Body of pancreas (tissue), 4 donors: ENCODE measurements around the gene C14orf93. TPM values are rescaled to one million over a fixed set of nuclear protein-coding genes. Genes with fewer than 3 reads are reported as not detected.

Experiments used
- ATAC-seq: fragments of 150-250 bp; one replicate; pipeline ENCODE4 v1.9.1; 2016
- DNase-seq, 4 donors: peaks; one replicate each; pipeline ENCODE4 v3.0.0-alpha.2; 2019
- H3K27ac ChIP-seq, 4 donors: fragments of 200-600 bp; sonication (generic); 1 replicate in 3 of 4; 2 replicates in 1 of 4; pipeline versions ENCODE4 v1.5.1 to v1.6.1; 2016 to 2019; ENCODE audit warnings: mild to moderate bottlenecking in 1 of 4, mixed read lengths in 1 of 4, moderate library complexity in 1 of 4
- H3K27me3 ChIP-seq, 2 donors: fragments of 200-600 bp; sonication (generic); one replicate each; pipeline ENCODE4 v1.6.0; 2016; ENCODE audit warnings: mild to moderate bottlenecking in 1 of 2
- H3K36me3 ChIP-seq, 2 donors: fragments of 200-600 bp; sonication (generic); replicated peaks in 1 of 2; 2 replicates each; pipeline ENCODE4 v1.5.1; 2016; ENCODE audit warnings: low read depth in 2 of 2; ENCODE audit not compliant: insufficient read depth in 1 of 2
- H3K4me1 ChIP-seq: fragments of 200-600 bp; sonication (generic); one replicate; pipeline ENCODE4 v1.6.0; 2016
- H3K4me3 ChIP-seq, 2 donors: fragments of 200-600 bp; sonication (generic); 1 replicate in 1 of 2; 2 replicates in 1 of 2; pipeline ENCODE4 v1.5.1; 2016 to 2019
- H3K9me3 ChIP-seq, 3 donors: fragments of 200-600 bp; sonication (generic); 1 replicate in 2 of 3; 2 replicates in 1 of 3; pipeline ENCODE4 v1.5.1; 2016
- CTCF ChIP-seq, 7 experiments: fragments of 450-650 bp in 4 of 7; fragments of 200-600 bp in 3 of 7; sonication (generic) in 3 of 7; IDR thresholded peaks; one replicate each; pipeline ENCODE4 v1.5.1; 2016 to 2019; ENCODE audit warnings: antibody characterized with exemption in 7 of 7
- POLR2A ChIP-seq, 3 donors: fragments of 450-650 bp; IDR thresholded peaks; one replicate each; pipeline ENCODE4 v1.6.1; 2016; ENCODE audit warnings: antibody characterized with exemption in 3 of 3, mild to moderate bottlenecking in 2 of 3
- WGBS, 2 donors: methylation state at CpG; one replicate each; pipeline ENCODE4 v1.1.5; 2017; 5-methylcytosine and 5-hydroxymethylcytosine counted together
- intact Hi-C: fragments of 100-400 bp; cut with DNase I; formaldehyde crosslinking; loops from one replicate; pipeline ENCODE4 v1.15.1; 2023
- total RNA-seq, 2 donors: library from RNA; depleted of rRNA; stranded (reverse); fragments of >200 nt; gene quantifications; one replicate each; pipeline ENCODE4 v1.1.0, GENCODE V29; 2016

The C14orf93 gene
- total RNA-seq, 2 donors from 2014 or later: 4.0 to 11.2 TPM

DNA sequence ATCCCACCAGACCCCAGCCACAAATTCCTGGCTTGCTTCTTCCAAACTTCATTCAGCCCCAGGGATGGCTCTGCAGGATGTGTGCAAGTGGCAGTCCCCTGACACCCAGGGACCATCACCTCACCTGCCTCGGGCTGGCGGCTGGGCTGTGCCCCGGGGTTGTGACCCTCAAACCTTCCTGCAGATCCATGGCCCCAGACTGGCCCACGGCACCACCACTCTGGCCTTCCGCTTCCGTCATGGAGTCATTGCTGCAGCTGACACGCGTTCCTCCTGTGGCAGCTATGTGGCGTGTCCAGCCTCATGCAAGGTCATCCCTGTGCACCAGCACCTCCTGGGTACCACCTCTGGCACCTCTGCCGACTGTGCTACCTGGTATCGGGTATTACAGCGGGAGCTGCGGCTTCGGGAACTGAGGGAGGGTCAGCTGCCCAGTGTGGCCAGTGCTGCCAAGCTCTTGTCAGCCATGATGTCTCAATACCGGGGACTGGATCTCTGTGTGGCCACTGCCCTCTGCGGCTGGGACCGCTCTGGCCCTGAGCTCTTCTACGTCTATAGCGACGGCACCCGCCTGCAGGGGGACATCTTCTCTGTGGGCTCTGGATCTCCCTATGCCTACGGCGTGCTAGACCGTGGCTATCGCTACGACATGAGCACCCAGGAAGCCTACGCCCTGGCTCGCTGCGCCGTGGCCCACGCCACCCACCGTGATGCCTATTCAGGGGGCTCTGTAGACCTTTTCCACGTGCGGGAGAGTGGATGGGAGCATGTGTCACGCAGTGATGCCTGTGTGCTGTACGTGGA lies 32.4 kb upstream of the C14orf93 start, which contains the start of gene PSMB11:
PSMB11 (plus strand) TSS at position 51 of the 804 bp plus-strand sequence; CDS start at position 65, 14 bp downstream.
- ATAC-seq: no peak
- Histone ChIP-seq H3K4me1 (peaks cover 11% of the 10 kb centered on the region), H3K9me3 (no peaks in the 10 kb centered on the region), H3K27me3 (no peaks in the 10 kb centered on the region), H3K4me3 (no peak within 1 kb of the TSS), H3K27ac (no peak within 1 kb of the TSS), H3K36me3 (no peaks in the 10 kb centered on the region)
- TF ChIP-seq POLR2A (IDR thresholded peaks at IDR 0.05) (no peak), CTCF (IDR thresholded peaks at IDR 0.05) (no peak)
- no peak for DNase-seq
- intact Hi-C loops: no loop called here
- WGBS, 2 donors: 85 to 89% methylated on average over 12 to 36 of the region's 36 CpGs

DNA sequence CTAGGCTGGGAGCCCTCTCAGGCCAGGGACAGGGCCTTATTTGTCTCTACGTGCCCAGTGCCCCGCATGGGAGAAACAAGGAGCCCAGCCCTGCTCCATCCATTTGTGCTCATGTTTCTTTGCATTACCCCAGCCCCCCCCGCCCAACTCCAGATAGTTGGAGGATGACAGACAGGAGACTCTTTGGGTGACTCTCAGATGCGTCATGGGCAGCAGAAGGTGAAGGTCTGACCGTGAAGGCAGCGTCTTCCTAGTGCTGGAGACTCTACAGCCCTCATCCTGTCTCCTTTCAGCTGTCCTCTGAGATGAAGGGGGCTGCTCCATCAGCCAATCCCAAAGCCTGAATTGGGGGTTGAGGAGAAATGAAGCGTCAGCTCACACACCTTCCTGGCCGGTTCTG lies 31.8 kb upstream of the C14orf93 start:
- H3K27ac ChIP-seq: no peak overlapping the region
- WGBS, 2 donors: 71 to 81% methylated on average over 3 to 8 of the region's 8 CpGs
- no peak overlapping the region for H3K4me3 ChIP-seq
- no peaks in the 10 kb centered on the region for H3K36me3 ChIP-seq
- no peaks in the 10 kb centered on the region for H3K27me3 ChIP-seq
- intact Hi-C loops: no loop called here
- H3K4me1 ChIP-seq: peaks cover 11% of the 10 kb centered on the region
- no peak for ATAC-seq
- DNase-seq: no peak
- no peaks in the 10 kb centered on the region for H3K9me3 ChIP-seq
- no peak for TF ChIP-seq POLR2A (IDR thresholded peaks at IDR 0.05)
- TF ChIP-seq CTCF (IDR thresholded peaks at IDR 0.05): no peak

GRCh38 chr14:23040100-23040499 lies 30.2 kb upstream of the C14orf93 start:
- H3K27me3 ChIP-seq: no peaks in the 10 kb centered on the region
- H3K9me3 ChIP-seq: no peaks in the 10 kb centered on the region
- no peak overlapping the region for H3K4me3 ChIP-seq
- peaks cover 2% of the 10 kb centered on the region for H3K4me1 ChIP-seq
- TF ChIP-seq POLR2A (IDR thresholded peaks at IDR 0.05) (no peak), CTCF (IDR thresholded peaks at IDR 0.05) (no peak)
- no peak for DNase-seq
- no peak overlapping the region for H3K27ac ChIP-seq
- no peak for ATAC-seq
- whole genome bisulfite sequencing, 2 donors: 73 to 75% methylated on average over 4 of the region's 4 CpGs
- H3K36me3 ChIP-seq: no peaks in the 10 kb centered on the region
- intact Hi-C loops: no loop called here

- Histone ChIP-seq H3K4me1 (peaks cover 17% of the 10 kb centered on the region), H3K9me3 (no peaks in the 10 kb centered on the region), H3K27ac (peak overlapping the region; percentile 83 to 93 (median 88)), H3K36me3 (peaks cover 0 to 5% of the 10 kb centered on the region in 2 donors), H3K4me3 (no peak overlapping the region), H3K27me3 (no peaks in the 10 kb centered on the region)
- DNase-seq: no peak
- intact Hi-C loops: no loop called here
- TF ChIP-seq CTCF (IDR thresholded peaks at IDR 0.05) (no peak), POLR2A (IDR thresholded peaks at IDR 0.05) (no peak)
- WGBS, 2 donors: 67 to 69% methylated on average over 14 of the region's 14 CpGs
- ATAC-seq: no peak
These were observed 25.6 kb upstream of the C14orf93 start for GRCh38 chr14:23035303-23036144.
